22Rv1 (cell line): ENCODE results near the gene PSMD7.

Experiments used
- ZFX ChIP-seq: fragments of 450-650 bp; IDR thresholded peaks from 2 replicates; pipeline ENCODE4 v1.6.1; 2017; ENCODE audit warnings: antibody characterized with exemption, borderline replicate concordance
- TF ChIP-seq, protein P1 (sequence below): fragments of 450-650 bp; IDR thresholded peaks from 2 replicates; pipeline ENCODE4 v1.5.1; 2017; ENCODE audit warnings: mild to moderate bottlenecking

- TF ChIP-seq, protein P1, sequence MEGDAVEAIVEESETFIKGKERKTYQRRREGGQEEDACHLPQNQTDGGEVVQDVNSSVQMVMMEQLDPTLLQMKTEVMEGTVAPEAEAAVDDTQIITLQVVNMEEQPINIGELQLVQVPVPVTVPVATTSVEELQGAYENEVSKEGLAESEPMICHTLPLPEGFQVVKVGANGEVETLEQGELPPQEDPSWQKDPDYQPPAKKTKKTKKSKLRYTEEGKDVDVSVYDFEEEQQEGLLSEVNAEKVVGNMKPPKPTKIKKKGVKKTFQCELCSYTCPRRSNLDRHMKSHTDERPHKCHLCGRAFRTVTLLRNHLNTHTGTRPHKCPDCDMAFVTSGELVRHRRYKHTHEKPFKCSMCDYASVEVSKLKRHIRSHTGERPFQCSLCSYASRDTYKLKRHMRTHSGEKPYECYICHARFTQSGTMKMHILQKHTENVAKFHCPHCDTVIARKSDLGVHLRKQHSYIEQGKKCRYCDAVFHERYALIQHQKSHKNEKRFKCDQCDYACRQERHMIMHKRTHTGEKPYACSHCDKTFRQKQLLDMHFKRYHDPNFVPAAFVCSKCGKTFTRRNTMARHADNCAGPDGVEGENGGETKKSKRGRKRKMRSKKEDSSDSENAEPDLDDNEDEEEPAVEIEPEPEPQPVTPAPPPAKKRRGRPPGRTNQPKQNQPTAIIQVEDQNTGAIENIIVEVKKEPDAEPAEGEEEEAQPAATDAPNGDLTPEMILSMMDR = no peak
- TF ChIP-seq ZFX = no peak
Observed at GRCh38 chr16:74307383-74307782, 10.8 kb downstream of the PSMD7 start.
